Esophagus squamous epithelium (tissue), 5 donors: Measurements from ENCODE around the gene FOXP1. TPM values are rescaled to one million over a fixed set of nuclear protein-coding genes. Genes with fewer than 3 reads are reported as not detected.

ENCODE experiments used
- DNase-seq: peaks from one replicate; lab custom pipeline; 2025; lab: John Stamatoyannopoulos, UW
- H3K27ac ChIP-seq, 4 donors: fragments of 200-600 bp; sonication (generic); one replicate each; pipeline ENCODE4 v1.5.1; 2016 to 2019; ENCODE audit warnings: mild to moderate bottlenecking in 1 of 4
- H3K27me3 ChIP-seq, 4 donors: fragments of 200-600 bp; sonication (generic); 1 replicate in 3 of 4; 2 replicates in 1 of 4; pipeline versions ENCODE4 v1.5.1 to v1.6.0; 2017 to 2021; ENCODE audit warnings: antibody characterized with exemption in 1 of 4
- H3K36me3 ChIP-seq, 3 donors: fragments of 200-600 bp; sonication (generic); one replicate each; pipeline ENCODE4 v1.5.1; 2016 to 2019
- H3K4me1 ChIP-seq, 3 donors: fragments of 200-600 bp; sonication (generic); one replicate each; pipeline ENCODE4 v1.5.1; 2017 to 2019
- H3K4me3 ChIP-seq, 4 donors: fragments of 200-600 bp; sonication (generic); 1 replicate in 3 of 4; 2 replicates in 1 of 4; pipeline ENCODE4 v1.5.1; 2016 to 2019; ENCODE audit warnings: mild to moderate bottlenecking in 2 of 4, moderate library complexity in 1 of 4
- H3K9me3 ChIP-seq, 3 donors: fragments of 200-600 bp; sonication (generic); one replicate each; pipeline ENCODE4 v1.5.1; 2016 to 2019
- CTCF ChIP-seq, 6 experiments: fragments of 450-650 bp in 4 of 6; fragments of 200-600 bp in 2 of 6; sonication (generic) in 2 of 6; IDR thresholded peaks; one replicate each; pipeline ENCODE4 v1.5.1; 2016 to 2019; ENCODE audit warnings: antibody characterized with exemption in 6 of 6, mild to moderate bottlenecking in 4 of 6, moderate library complexity in 4 of 6
- POLR2A ChIP-seq, 4 donors: fragments of 450-650 bp; IDR thresholded peaks; one replicate each; pipeline ENCODE4 v1.6.1; 2017; ENCODE audit warnings: antibody characterized with exemption in 4 of 4, mild to moderate bottlenecking in 4 of 4, moderate library complexity in 3 of 4
- WGBS, 2 donors: methylation state at CpG; one replicate each; pipeline ENCODE4 v1.1.5; 2018; 5-methylcytosine and 5-hydroxymethylcytosine counted together
- intact Hi-C: fragments of 100-400 bp; cut with DNase I; formaldehyde crosslinking; loops from one replicate; pipeline ENCODE4 v1.15.0; 2022
- total RNA-seq, 4 donors: library from RNA; depleted of rRNA; stranded (reverse); fragments of >200 nt; gene quantifications; one replicate each; pipeline ENCODE4 v1.1.0, GENCODE V29; 2016
- donor health status: DM: yes; HTN: yes; CAD: no.

FOXP1 gene
- total RNA-seq, 4 donors from 2014 or later: 49.1 to 124 (median 61.1) TPM

DNA sequence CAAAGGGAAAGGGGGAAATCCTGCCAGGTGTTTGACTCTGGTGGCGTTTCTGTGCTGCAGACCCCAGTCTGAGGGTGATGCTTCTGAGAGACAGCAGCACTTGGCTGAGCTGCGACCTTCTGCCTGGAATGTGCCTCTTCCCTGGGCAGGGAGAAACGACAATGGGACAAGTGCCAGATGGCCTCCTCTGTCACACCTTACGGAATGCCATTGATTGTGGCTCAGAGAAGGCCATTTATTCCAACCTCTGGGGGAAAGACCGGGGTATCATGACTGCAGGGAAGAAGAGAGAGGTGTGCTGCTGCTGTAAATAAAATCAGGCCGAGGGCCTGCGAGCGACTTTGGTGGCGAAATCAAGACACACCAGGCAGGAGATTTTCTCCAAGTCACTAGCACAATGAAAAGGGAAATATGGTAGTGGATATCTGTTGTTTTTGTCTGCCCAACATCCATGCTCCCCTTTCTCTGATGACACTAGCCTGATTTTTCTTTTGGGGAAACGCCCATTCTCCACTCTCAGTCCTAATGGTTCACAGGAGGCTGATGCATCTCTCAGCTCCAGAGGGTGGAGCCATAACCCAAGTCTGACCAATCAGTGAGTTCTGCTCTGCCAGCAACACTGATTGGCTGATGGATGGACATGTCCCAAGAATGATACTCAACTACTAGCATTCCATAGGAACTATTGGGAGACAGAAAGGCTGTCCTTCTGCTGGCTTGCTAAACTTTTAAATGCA lies 336.1 kb downstream of the FOXP1 start:
- Histone ChIP-seq H3K4me1 (peaks cover 3 to 24% (median 5%) of the 10 kb centered on the region in 3 donors), H3K27me3 (no peaks in the 10 kb centered on the region), H3K27ac (peak overlapping the region in 2 of 4 donors; percentile 15 to 75), H3K36me3 (no peaks in the 10 kb centered on the region), H3K9me3 (no peaks in the 10 kb centered on the region), H3K4me3 (no peak overlapping the region)
- intact Hi-C loops: no loop called here
- DNase-seq: no peak
- 77 to 86% methylated on average over 9 to 10 of the region's 10 CpGs for WGBS, 2 donors
- TF ChIP-seq POLR2A (IDR thresholded peaks at IDR 0.05) (no peak), CTCF (IDR thresholded peaks at IDR 0.05) (no peak)

DNA sequence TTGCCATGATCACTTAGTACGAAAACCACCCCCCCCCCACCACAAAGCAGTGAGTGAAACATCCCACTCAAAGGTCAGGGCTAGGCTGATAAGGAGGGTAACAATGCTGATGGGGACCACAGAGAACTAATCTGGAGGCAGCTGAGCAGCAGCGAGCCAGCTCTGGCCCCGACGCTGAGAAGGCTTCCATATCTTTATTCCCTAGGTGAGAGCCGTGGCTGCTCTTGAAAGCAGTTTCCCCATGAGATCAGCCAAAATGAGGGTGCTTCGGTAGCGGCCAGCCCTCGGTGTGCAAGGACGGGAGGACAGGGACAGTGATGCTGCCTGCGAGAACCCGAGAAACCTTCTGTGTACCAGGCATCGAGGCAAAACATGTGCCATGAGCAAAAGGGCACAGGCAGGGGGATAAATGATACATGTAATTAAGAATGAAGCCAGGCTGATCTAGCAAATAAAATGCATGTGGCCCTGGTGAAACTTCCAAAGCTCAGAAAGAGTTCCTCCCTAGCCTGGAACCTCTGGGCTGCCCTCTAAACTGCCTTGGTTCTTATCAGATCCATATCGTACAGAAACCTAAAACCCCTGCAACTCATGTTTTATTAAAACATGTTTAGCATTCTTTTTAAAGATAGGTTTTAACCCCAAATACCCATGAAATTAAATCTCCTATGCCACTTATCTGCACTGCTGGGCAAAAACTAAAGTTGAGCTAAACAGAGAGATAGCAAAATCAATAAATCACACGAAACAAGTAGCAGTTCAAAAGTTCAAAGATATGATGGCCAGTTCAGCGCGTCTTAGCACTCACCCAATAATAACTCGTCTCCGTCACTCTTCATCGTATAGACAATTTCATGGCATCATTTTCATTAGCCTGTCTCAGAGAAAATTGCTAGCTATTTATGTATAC lies 337.3 kb downstream of the FOXP1 start:
- no peak for DNase-seq
- Histone ChIP-seq H3K27me3 (no peaks in the 10 kb centered on the region), H3K27ac (peak overlapping the region in 3 of 4 donors; percentile 71 to 75 (median 71)), H3K4me1 (peaks cover 3 to 24% (median 5%) of the 10 kb centered on the region in 3 donors), H3K9me3 (no peaks in the 10 kb centered on the region), H3K4me3 (peak overlapping the region in 1 of 4 donors; percentile 19), H3K36me3 (no peaks in the 10 kb centered on the region)
- TF ChIP-seq POLR2A (IDR thresholded peaks at IDR 0.05) (no peak), CTCF (IDR thresholded peaks at IDR 0.05) (no peak)
- intact Hi-C loops: no loop called here
- WGBS, 2 donors: 76 to 79% methylated on average over 12 to 19 of the region's 19 CpGs

GRCh38 chr3:71244826-71245488 lies 338.6 kb downstream of the FOXP1 start:
- 49 to 56% methylated on average over 8 of the region's 8 CpGs for WGBS, 2 donors
- Histone ChIP-seq H3K4me3 (peak overlapping the region in 3 of 4 donors; percentile 27 to 54 (median 33)), H3K9me3 (no peaks in the 10 kb centered on the region), H3K27ac (peak overlapping the region; percentile 21 to 75 (median 70)), H3K36me3 (no peaks in the 10 kb centered on the region), H3K4me1 (peaks cover 3 to 31% (median 5%) of the 10 kb centered on the region in 3 donors), H3K27me3 (no peaks in the 10 kb centered on the region)
- intact Hi-C loops: no loop called here
- TF ChIP-seq POLR2A (IDR thresholded peaks at IDR 0.05): peak in 1 of 4 donors; percentile 14
- TF ChIP-seq CTCF (IDR thresholded peaks at IDR 0.05): no peak
- no peak for DNase-seq

DNA sequence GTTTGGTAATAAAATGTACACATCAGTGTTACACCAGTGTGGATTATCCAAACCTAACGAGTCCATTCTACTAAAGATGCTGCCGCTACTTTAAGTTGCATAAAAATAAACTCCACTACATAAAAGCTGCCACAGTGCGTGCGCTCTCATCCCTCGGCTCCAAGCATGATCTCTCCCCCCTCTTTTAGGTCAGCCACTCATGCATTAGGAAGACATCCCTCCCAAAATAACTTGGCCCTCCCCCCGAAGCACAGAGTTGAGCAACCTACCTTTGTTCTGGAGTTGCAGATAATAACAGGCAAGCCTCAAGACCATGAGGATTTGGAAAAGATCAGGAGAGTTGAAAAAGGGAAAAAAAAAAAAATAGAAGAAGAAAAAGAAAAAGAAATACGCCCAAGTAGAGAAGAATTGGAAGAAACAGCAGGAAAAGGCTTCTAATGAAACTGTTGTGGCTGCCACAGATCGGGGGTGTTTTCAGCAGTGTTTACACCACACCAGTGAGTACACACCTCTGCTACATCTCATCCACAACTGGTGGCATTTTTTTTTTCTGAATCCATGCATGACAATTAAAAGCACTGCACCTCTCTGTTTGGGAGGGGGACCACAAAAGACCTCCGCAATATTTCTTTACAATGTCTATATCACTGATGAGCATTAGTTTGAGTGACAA lies 339.2 kb downstream of the FOXP1 start:
- Histone ChIP-seq H3K36me3 (no peaks in the 10 kb centered on the region), H3K9me3 (no peaks in the 10 kb centered on the region), H3K4me3 (peak overlapping the region in 3 of 4 donors; percentile 27 to 54 (median 33)), H3K27ac (peak overlapping the region; percentile 21 to 75 (median 70)), H3K27me3 (no peaks in the 10 kb centered on the region), H3K4me1 (peaks cover under 1 to 30% (median 3%) of the 10 kb centered on the region in 3 donors)
- DNase-seq: no peak
- intact Hi-C loops: no loop called here
- WGBS, 2 donors: 69 to 73% methylated on average over 9 of the region's 9 CpGs
- TF ChIP-seq CTCF (IDR thresholded peaks at IDR 0.05) (no peak), POLR2A (IDR thresholded peaks at IDR 0.05) (peak in 1 of 4 donors; percentile 32)
